KMS-11 (cell line): ENCODE measurements around the gene CYLD.

ENCODE experiments used
- H2AFZ ChIP-seq: fragments of 200-600 bp; sonication (generic); 2 replicates; pipeline ENCODE4 v1.6.1; 2016; ENCODE audit warnings: antibody characterized with exemption, mixed run types, low read depth
- H3K27ac ChIP-seq: fragments of 200-600 bp; sonication (generic); 2 replicates; pipeline ENCODE4 v1.6.1; 2016; ENCODE audit warnings: mild to moderate bottlenecking, mixed run types
- H3K27me3 ChIP-seq: fragments of 200-600 bp; sonication (generic); 2 replicates; pipeline ENCODE4 v1.6.1; 2017; ENCODE audit warnings: mild to moderate bottlenecking, low read depth, mixed run types, moderate library complexity; ENCODE audit not compliant: insufficient read depth
- H3K36me3 ChIP-seq: fragments of 200-600 bp; sonication (generic); 2 replicates; pipeline ENCODE4 v1.6.1; 2017; ENCODE audit warnings: mild to moderate bottlenecking, mixed run types; ENCODE audit not compliant: insufficient read depth
- H3K4me1 ChIP-seq: fragments of 200-600 bp; sonication (generic); 2 replicates; pipeline ENCODE4 v1.6.1; 2016; ENCODE audit warnings: mild to moderate bottlenecking, low read depth, mixed run types; ENCODE audit not compliant: poor library complexity, severe bottlenecking
- H3K4me2 ChIP-seq: fragments of 200-600 bp; sonication (generic); 2 replicates; pipeline ENCODE4 v1.7.0; 2016; ENCODE audit warnings: mild to moderate bottlenecking, mixed run types
- H3K4me3 ChIP-seq: fragments of 200-600 bp; sonication (generic); IDR thresholded peaks from 2 replicates; pipeline ENCODE4 v1.6.1; 2017; ENCODE audit warnings: low read depth, low read length, mixed read lengths; ENCODE audit not compliant: insufficient read depth
- H3K79me2 ChIP-seq: fragments of 200-600 bp; sonication (generic); 2 replicates; pipeline ENCODE4 v1.6.1; 2016; ENCODE audit warnings: low read depth, mixed run types; ENCODE audit not compliant: insufficient read depth
- H3K9ac ChIP-seq: fragments of 200-600 bp; sonication (generic); 2 replicates; pipeline ENCODE4 v1.6.1; 2016; ENCODE audit warnings: mild to moderate bottlenecking, mixed run types
- H4K20me1 ChIP-seq: fragments of 200-600 bp; sonication (generic); 2 replicates; pipeline ENCODE4 v1.6.1; 2016; ENCODE audit warnings: mild to moderate bottlenecking, mixed run types; ENCODE audit not compliant: insufficient read depth
- TF ChIP-seq, protein P1 (sequence below): fragments of 200-600 bp; sonication (generic); conservative IDR thresholded peaks from 2 replicates; pipeline ENCODE4 v1.6.1; 2017; ENCODE audit warnings: low read depth, mild to moderate bottlenecking, antibody characterized with exemption, low read length, moderate library complexity, mixed read lengths

CYLD gene

DNA sequence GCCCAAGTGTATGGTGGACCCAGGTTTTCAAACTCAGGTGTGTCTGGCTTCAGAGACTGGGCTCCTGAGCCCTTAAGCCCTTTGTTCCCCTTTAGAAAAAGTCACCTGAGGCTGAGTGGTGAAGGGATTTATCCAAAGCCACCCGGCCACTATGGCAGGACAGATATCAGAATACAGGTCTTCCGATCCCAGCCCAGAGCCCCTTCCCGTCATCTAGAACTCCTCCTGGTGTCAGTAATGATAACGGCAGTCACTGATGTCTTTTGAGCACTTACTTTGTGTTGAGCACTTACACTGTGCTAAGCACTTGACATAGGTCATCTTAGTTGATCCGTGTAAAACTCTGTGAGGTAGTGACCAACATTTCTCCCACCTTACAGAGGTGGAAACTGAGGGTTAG, 31.9 kb upstream of the CYLD start:
- no peaks in the 10 kb centered on the region for H3K79me2 ChIP-seq
- H3K36me3 ChIP-seq, result no peaks in the 10 kb centered on the region
- TF ChIP-seq, protein P1, sequence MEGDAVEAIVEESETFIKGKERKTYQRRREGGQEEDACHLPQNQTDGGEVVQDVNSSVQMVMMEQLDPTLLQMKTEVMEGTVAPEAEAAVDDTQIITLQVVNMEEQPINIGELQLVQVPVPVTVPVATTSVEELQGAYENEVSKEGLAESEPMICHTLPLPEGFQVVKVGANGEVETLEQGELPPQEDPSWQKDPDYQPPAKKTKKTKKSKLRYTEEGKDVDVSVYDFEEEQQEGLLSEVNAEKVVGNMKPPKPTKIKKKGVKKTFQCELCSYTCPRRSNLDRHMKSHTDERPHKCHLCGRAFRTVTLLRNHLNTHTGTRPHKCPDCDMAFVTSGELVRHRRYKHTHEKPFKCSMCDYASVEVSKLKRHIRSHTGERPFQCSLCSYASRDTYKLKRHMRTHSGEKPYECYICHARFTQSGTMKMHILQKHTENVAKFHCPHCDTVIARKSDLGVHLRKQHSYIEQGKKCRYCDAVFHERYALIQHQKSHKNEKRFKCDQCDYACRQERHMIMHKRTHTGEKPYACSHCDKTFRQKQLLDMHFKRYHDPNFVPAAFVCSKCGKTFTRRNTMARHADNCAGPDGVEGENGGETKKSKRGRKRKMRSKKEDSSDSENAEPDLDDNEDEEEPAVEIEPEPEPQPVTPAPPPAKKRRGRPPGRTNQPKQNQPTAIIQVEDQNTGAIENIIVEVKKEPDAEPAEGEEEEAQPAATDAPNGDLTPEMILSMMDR, result no peak
- H3K4me1 ChIP-seq, result no peaks in the 10 kb centered on the region
- H4K20me1 ChIP-seq, result no peaks in the 10 kb centered on the region
- no peak overlapping the region for H3K4me2 ChIP-seq
- H2AFZ ChIP-seq, result no peak overlapping the region
- no peaks in the 10 kb centered on the region for H3K27me3 ChIP-seq
- H3K27ac ChIP-seq, result no peak overlapping the region
- H3K9ac ChIP-seq, result no peak overlapping the region
- H3K4me3 ChIP-seq, result no peak overlapping the region

DNA sequence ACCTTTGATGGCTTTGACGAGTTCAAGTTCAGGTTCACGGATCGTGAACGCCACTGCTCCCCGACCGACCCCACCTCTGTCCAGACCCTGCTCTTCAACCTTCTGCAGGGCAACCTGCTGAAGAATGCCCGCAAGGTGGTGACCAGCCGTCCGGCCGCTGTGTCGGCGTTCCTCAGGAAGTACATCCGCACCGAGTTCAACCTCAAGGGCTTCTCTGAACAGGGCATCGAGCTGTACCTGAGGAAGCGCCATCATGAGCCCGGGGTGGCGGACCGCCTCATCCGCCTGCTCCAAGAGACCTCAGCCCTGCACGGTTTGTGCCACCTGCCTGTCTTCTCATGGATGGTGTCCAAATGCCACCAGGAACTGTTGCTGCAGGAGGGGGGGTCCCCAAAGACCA, 30.8 kb upstream of the CYLD start:
- H3K27ac ChIP-seq, result no peak overlapping the region
- no peak overlapping the region for H3K4me3 ChIP-seq
- TF ChIP-seq, protein P1, result no peak
- no peaks in the 10 kb centered on the region for H3K79me2 ChIP-seq
- H3K27me3 ChIP-seq, result no peaks in the 10 kb centered on the region
- H3K9ac ChIP-seq, result no peak overlapping the region
- H3K36me3 ChIP-seq, result no peaks in the 10 kb centered on the region
- H3K4me2 ChIP-seq, result no peak overlapping the region
- H3K4me1 ChIP-seq, result no peaks in the 10 kb centered on the region
- H2AFZ ChIP-seq, result no peak overlapping the region
- no peaks in the 10 kb centered on the region for H4K20me1 ChIP-seq

DNA sequence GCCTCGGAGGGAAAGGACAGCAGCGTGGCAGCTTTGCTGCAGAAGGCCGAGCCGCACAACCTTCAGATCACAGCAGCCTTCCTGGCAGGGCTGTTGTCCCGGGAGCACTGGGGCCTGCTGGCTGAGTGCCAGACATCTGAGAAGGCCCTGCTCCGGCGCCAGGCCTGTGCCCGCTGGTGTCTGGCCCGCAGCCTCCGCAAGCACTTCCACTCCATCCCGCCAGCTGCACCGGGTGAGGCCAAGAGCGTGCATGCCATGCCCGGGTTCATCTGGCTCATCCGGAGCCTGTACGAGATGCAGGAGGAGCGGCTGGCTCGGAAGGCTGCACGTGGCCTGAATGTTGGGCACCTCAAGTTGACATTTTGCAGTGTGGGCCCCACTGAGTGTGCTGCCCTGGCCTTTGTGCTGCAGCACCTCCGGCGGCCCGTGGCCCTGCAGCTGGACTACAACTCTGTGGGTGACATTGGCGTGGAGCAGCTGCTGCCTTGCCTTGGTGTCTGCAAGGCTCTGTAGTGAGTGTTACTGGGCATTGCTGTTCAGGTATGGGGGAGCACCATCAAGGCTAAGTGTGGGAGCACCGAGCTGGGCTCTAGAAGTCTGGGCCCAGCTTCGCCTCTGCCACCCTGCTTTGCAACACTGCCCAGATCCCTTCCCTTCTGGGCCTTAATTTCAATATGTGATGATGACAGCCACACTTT, 29.9 kb upstream of the CYLD start:
- no peak overlapping the region for H2AFZ ChIP-seq
- no peak overlapping the region for H3K4me3 ChIP-seq
- no peaks in the 10 kb centered on the region for H4K20me1 ChIP-seq
- H3K27me3 ChIP-seq, result no peaks in the 10 kb centered on the region
- H3K27ac ChIP-seq, result no peak overlapping the region
- no peaks in the 10 kb centered on the region for H3K4me1 ChIP-seq
- H3K9ac ChIP-seq, result no peak overlapping the region
- TF ChIP-seq, protein P1, result no peak
- H3K79me2 ChIP-seq, result no peaks in the 10 kb centered on the region
- H3K4me2 ChIP-seq, result no peak overlapping the region
- no peaks in the 10 kb centered on the region for H3K36me3 ChIP-seq

DNA sequence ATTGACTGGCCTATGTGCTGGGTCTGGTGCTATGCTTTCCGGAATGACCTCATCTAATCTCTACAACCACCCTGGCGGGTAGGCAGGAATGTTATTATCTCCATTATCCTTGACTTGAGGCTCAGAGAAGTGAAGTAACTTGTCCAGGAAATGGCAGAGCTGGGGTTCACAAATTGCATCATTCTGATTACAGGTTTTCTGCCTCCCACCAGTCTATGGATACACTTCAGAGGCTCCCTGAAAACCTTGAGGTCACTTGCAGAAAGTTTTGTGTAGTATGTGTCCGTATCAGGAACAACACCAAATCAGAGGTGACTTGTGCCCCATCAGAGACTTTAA, 29.4 kb upstream of the CYLD start:
- Histone ChIP-seq H3K79me2 (no peaks in the 10 kb centered on the region), H3K27ac (no peak overlapping the region), H3K9ac (no peak overlapping the region), H2AFZ (no peak overlapping the region), H3K4me2 (no peak overlapping the region), H3K27me3 (no peaks in the 10 kb centered on the region), H3K4me1 (no peaks in the 10 kb centered on the region), H3K4me3 (no peak overlapping the region), H3K36me3 (no peaks in the 10 kb centered on the region), H4K20me1 (no peaks in the 10 kb centered on the region)
- TF ChIP-seq, protein P1, result no peak
